K562 (cell line): ENCODE results near the gene SAMD10. TPM values are rescaled to one million over a fixed set of nuclear protein-coding genes. Genes with fewer than 3 reads are reported as not detected.

Source experiments
- E2F3 ChIP-seq: fragments of 250-450 bp; sonication (Bioruptor Pico); IDR thresholded peaks from 2 replicates; pipeline ENCODE4 v1.4.0; 2020; ENCODE audit warnings: mild to moderate bottlenecking
- NR4A1 ChIP-seq, 2 experiments: fragments of 250-450 bp in 1 of 2; fragments of 450-650 bp in 1 of 2; sonication (Bioruptor Pico) in 1 of 2; IDR thresholded peaks; 2 replicates each; pipeline versions ENCODE4 v1.4.0 to v1.6.1; 2016 to 2020; ENCODE audit warnings: mild to moderate bottlenecking in 2 of 2, missing compliant biosample characterization in 1 of 2, missing genetic modification characterization in 1 of 2, moderate library complexity in 1 of 2
- REST ChIP-seq, 2 experiments: fragments of 450-650 bp; formaldehyde crosslinking in 1 of 2; IDR thresholded peaks; 2 replicates each; pipeline versions ENCODE4 v1.4.0 to v1.6.1; 2014 to 2020; ENCODE audit warnings: mild to moderate bottlenecking in 2 of 2, borderline replicate concordance in 1 of 2, low read depth in 1 of 2
- TEAD1 ChIP-seq, 2 experiments: fragments of 450-650 bp in 1 of 2; sonication (generic) in 1 of 2; formaldehyde crosslinking; IDR thresholded peaks; 2 replicates each; pipeline versions ENCODE4 v1.4.0 to v1.8.0; 2020 to 2022; ENCODE audit warnings: mild to moderate bottlenecking in 2 of 2, missing genetic modification reagents in 1 of 2
- ZNF316 ChIP-seq: fragments of 450-650 bp; IDR thresholded peaks from 2 replicates; pipeline ENCODE4 v1.6.1; 2016
- polyA plus RNA-seq, 8 experiments: library from polyadenylated mRNA; depleted of rRNA in 4 of 8; stranded (reverse) in 5 of 8; unstranded in 3 of 8; fragments of >200 nt; fragmentation: Nextera tagmentation in 2 of 8; fragmentation: Illumina TruSeq in 1 of 8; extraction: Ambion mirVana in 2 of 8; extraction: Trizol in 1 of 8; gene quantifications; 2 replicates each; pipeline versions ENCODE4 v1.2.1 to v1.2.3, GENCODE V29; 2011 to 2014; ENCODE audit warnings: inconsistent platforms in 1 of 8, missing spikeins in 1 of 8
- total RNA-seq, 7 experiments: library from RNA; depleted of rRNA in 6 of 7; stranded (reverse); fragments of >200 nt in 6 of 7; fragmentation: Illumina TruSeq in 2 of 7; extraction: Trizol in 2 of 7; gene quantifications; 2 replicates each; pipeline versions ENCODE4 v1.2.1 to v1.2.3, GENCODE V29; 2011 to 2021; ENCODE audit warnings: low replicate concordance in 1 of 7
- TF ChIP-seq, protein P1 (sequence below): fragments of 450-650 bp; IDR thresholded peaks from 2 replicates; pipeline ENCODE4 v1.7.1; 2018; ENCODE audit warnings: mild to moderate bottlenecking, low read depth; ENCODE audit not compliant: partially characterized antibody
- TF ChIP-seq, protein P2 (sequence below): fragments of 450-650 bp; IDR thresholded peaks from 2 replicates; pipeline ENCODE4 v1.6.1; 2014; ENCODE audit warnings: low read depth, mild to moderate bottlenecking, moderate library complexity, borderline replicate concordance
- TF ChIP-seq, protein P3 (sequence below): fragments of 250-450 bp; sonication (Bioruptor Pico); IDR thresholded peaks from 2 replicates; pipeline ENCODE4 v1.5.0; 2021
- TF ChIP-seq, protein P4 (sequence below): fragments of 450-650 bp; formaldehyde crosslinking; IDR thresholded peaks from 2 replicates; pipeline ENCODE4 v1.4.0; 2022; ENCODE audit warnings: missing genetic modification characterization

SAMD10 gene
- total and polyA plus RNA-seq, 9 of the 15 experiments (the other 6 are each of a cell fraction or from before 2014, with no cell fraction given) = 0.37 to 15.2 (median 4.8) TPM

GRCh38 chr20:63956664-63957003 is 22.8 kb downstream of the SAMD10 start (continued):
- TF ChIP-seq, protein P1, sequence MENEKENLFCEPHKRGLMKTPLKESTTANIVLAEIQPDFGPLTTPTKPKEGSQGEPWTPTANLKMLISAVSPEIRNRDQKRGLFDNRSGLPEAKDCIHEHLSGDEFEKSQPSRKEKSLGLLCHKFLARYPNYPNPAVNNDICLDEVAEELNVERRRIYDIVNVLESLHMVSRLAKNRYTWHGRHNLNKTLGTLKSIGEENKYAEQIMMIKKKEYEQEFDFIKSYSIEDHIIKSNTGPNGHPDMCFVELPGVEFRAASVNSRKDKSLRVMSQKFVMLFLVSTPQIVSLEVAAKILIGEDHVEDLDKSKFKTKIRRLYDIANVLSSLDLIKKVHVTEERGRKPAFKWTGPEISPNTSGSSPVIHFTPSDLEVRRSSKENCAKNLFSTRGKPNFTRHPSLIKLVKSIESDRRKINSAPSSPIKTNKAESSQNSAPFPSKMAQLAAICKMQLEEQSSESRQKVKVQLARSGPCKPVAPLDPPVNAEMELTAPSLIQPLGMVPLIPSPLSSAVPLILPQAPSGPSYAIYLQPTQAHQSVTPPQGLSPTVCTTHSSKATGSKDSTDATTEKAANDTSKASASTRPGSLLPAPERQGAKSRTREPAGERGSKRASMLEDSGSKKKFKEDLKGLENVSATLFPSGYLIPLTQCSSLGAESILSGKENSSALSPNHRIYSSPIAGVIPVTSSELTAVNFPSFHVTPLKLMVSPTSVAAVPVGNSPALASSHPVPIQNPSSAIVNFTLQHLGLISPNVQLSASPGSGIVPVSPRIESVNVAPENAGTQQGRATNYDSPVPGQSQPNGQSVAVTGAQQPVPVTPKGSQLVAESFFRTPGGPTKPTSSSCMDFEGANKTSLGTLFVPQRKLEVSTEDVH = no peak
- TF ChIP-seq ZNF316 (no peak), E2F3 (no peak), NR4A1 (CRISPR knock-in tag; IDR thresholded peaks at IDR 0.05) (no peak), NR4A1 (tag; IDR thresholded peaks at IDR 0.05) (no peak), REST (IDR thresholded peaks at IDR 0.05; ENCODE audit: borderline replicate concordance) (no peak), REST (CRISPR knock-in tag; IDR thresholded peaks at IDR 0.05; ENCODE audit: low read depth) (no peak), TEAD1 (CRISPR knock-in tag; IDR thresholded peaks at IDR 0.05) (no peak)
- TF ChIP-seq, protein P2, sequence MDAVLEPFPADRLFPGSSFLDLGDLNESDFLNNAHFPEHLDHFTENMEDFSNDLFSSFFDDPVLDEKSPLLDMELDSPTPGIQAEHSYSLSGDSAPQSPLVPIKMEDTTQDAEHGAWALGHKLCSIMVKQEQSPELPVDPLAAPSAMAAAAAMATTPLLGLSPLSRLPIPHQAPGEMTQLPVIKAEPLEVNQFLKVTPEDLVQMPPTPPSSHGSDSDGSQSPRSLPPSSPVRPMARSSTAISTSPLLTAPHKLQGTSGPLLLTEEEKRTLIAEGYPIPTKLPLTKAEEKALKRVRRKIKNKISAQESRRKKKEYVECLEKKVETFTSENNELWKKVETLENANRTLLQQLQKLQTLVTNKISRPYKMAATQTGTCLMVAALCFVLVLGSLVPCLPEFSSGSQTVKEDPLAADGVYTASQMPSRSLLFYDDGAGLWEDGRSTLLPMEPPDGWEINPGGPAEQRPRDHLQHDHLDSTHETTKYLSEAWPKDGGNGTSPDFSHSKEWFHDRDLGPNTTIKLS = peak; percentile 16
- TF ChIP-seq, protein P3, sequence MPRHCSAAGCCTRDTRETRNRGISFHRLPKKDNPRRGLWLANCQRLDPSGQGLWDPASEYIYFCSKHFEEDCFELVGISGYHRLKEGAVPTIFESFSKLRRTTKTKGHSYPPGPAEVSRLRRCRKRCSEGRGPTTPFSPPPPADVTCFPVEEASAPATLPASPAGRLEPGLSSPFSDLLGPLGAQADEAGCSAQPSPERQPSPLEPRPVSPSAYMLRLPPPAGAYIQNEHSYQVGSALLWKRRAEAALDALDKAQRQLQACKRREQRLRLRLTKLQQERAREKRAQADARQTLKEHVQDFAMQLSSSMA (CRISPR knock-in tag) = no peak
- TF ChIP-seq, protein P4, sequence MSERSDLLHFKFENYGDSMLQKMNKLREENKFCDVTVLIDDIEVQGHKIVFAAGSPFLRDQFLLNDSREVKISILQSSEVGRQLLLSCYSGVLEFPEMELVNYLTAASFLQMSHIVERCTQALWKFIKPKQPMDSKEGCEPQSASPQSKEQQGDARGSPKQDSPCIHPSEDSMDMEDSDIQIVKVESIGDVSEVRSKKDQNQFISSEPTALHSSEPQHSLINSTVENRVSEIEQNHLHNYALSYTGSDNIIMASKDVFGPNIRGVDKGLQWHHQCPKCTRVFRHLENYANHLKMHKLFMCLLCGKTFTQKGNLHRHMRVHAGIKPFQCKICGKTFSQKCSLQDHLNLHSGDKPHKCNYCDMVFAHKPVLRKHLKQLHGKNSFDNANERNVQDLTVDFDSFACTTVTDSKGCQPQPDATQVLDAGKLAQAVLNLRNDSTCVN (CRISPR knock-in tag) = no peak
